SKM-1 treated with dmso at 0.1 percent for 144 hours (cell line): Measurements from ENCODE around the gene PTPRD.
A peak's percentile ranks its signal among the peaks of the same experiment; 100 is the strongest.

Source experiments
- DNase-seq: peaks from one replicate; lab custom pipeline; 2025; ENCODE audit not compliant: unreplicated experiment; lab: John Stamatoyannopoulos, UW

PTPRD gene

GRCh38 chr9:8381601-8382000 lies 2231.2 kb downstream of the PTPRD start:
- no peak for DNase-seq

- DNase-seq: no peak
Observed at GRCh38 chr9:8374471-8374870, 2238.3 kb downstream of the PTPRD start.

GRCh38 chr9:8371686-8372085 lies 2241.1 kb downstream of the PTPRD start:
- DNase-seq: no peak

GRCh38 chr9:8366161-8366926 lies 2246.5 kb downstream of the PTPRD start:
- no peak for DNase-seq

- no peak for DNase-seq
Observed at GRCh38 chr9:8365466-8366160, 2247.2 kb downstream of the PTPRD start.

- peak; percentile 4 for DNase-seq
Observed at GRCh38 chr9:8365029-8365428, 2247.8 kb downstream of the PTPRD start.

- no peak for DNase-seq
Observed at GRCh38 chr9:8364026-8364752, 2248.6 kb downstream of the PTPRD start.

GRCh38 chr9:8362250-8362649 lies 2250.6 kb downstream of the PTPRD start:
- DNase-seq: no peak

GRCh38 chr9:8361364-8361763 lies 2251.4 kb downstream of the PTPRD start:
- DNase-seq: no peak

- no peak for DNase-seq
Observed at GRCh38 chr9:8356406-8356805, 2256.4 kb downstream of the PTPRD start.

GRCh38 chr9:8351436-8351835 lies 2261.4 kb downstream of the PTPRD start:
- no peak for DNase-seq

- no peak for DNase-seq
Observed at GRCh38 chr9:8349901-8350300, 2262.9 kb downstream of the PTPRD start.

- DNase-seq: no peak
Observed at GRCh38 chr9:8349376-8349775, 2263.4 kb downstream of the PTPRD start.

GRCh38 chr9:8348756-8349155 lies 2264.0 kb downstream of the PTPRD start:
- DNase-seq: no peak

GRCh38 chr9:8346296-8346695 lies 2266.5 kb downstream of the PTPRD start:
- no peak for DNase-seq

GRCh38 chr9:8338767-8339510 lies 2273.9 kb downstream of the PTPRD start:
- DNase-seq: no peak

GRCh38 chr9:8337834-8338766 lies 2274.7 kb downstream of the PTPRD start:
- DNase-seq: no peak

- DNase-seq: no peak
Observed at GRCh38 chr9:8332871-8333270, 2279.9 kb downstream of the PTPRD start.

GRCh38 chr9:8332331-8332650 lies 2280.5 kb downstream of the PTPRD start:
- DNase-seq: no peak
